ENCODE results near the gene PLXNB3. TPM values are rescaled to one million over a fixed set of nuclear protein-coding genes. Genes with fewer than 3 reads are reported as not detected.

The PLXNB3 gene
- total RNA-seq, 1 donor from 2014 or later = 2.9 TPM

- no peak for TF ChIP-seq CTCF (IDR thresholded peaks at IDR 0.05; ENCODE audit: borderline replicate concordance)
- H3K27ac ChIP-seq (replicated peaks) = no peak overlapping the region
- H3K4me1 ChIP-seq = peaks cover 28% of the 10 kb centered on the region
Measured at GRCh38 chrX:153731117-153731844, 32.8 kb upstream of the PLXNB3 start.

GRCh38 chrX:153731845-153732215 is 32.2 kb upstream of the PLXNB3 start:
- no peak overlapping the region for H3K27ac ChIP-seq (replicated peaks)
- DNase-seq = no peak
- no peaks in the 10 kb centered on the region for H3K27me3 ChIP-seq (ENCODE audit: low read depth)
- no peaks in the 10 kb centered on the region for H3K9me3 ChIP-seq (replicated peaks)
- peaks cover 22% of the 10 kb centered on the region for H3K4me1 ChIP-seq
- H3K4me3 ChIP-seq = no peak overlapping the region
- no peak for TF ChIP-seq CTCF (IDR thresholded peaks at IDR 0.05; ENCODE audit: borderline replicate concordance)
- H3K36me3 ChIP-seq = peaks cover 23% of the 10 kb centered on the region
- intact Hi-C loops (cut with micrococcal nuclease) = no loop called here

More at GRCh38 chrX:153731117-153731844, 32.8 kb upstream of the PLXNB3 start:
- intact Hi-C loops (cut with micrococcal nuclease) = no loop called here
- no peaks in the 10 kb centered on the region for H3K9me3 ChIP-seq (replicated peaks)
- no peaks in the 10 kb centered on the region for H3K27me3 ChIP-seq (ENCODE audit: low read depth)
- no peak for DNase-seq
- peaks cover 18% of the 10 kb centered on the region for H3K36me3 ChIP-seq
- H3K4me3 ChIP-seq = no peak overlapping the region

- no peaks in the 10 kb centered on the region for H3K9me3 ChIP-seq (replicated peaks)
- peaks cover 28% of the 10 kb centered on the region for H3K36me3 ChIP-seq
- H3K4me3 ChIP-seq = no peak overlapping the region
- DNase-seq = no peak
- no peak overlapping the region for H3K27ac ChIP-seq (replicated peaks)
- TF ChIP-seq CTCF (IDR thresholded peaks at IDR 0.05; ENCODE audit: borderline replicate concordance) = no peak
- no peaks in the 10 kb centered on the region for H3K27me3 ChIP-seq (ENCODE audit: low read depth)
- H3K4me1 ChIP-seq = peaks cover 17% of the 10 kb centered on the region
- intact Hi-C loops (cut with micrococcal nuclease) = no loop called here
Measured at GRCh38 chrX:153732401-153732800, 31.6 kb upstream of the PLXNB3 start.

GRCh38 chrX:153733651-153734240 is 30.3 kb upstream of the PLXNB3 start:
- Histone ChIP-seq H3K27ac (replicated peaks) (no peak overlapping the region), H3K36me3 (peaks cover 28% of the 10 kb centered on the region)

GRCh38 chrX:153734871-153735270 is 29.2 kb upstream of the PLXNB3 start:
- H3K9me3 ChIP-seq (replicated peaks) = no peaks in the 10 kb centered on the region
- TF ChIP-seq CTCF (IDR thresholded peaks at IDR 0.05; ENCODE audit: borderline replicate concordance) = no peak
- intact Hi-C loops (cut with micrococcal nuclease) = no loop called here
- peaks cover 23% of the 10 kb centered on the region for H3K36me3 ChIP-seq
- no peak for DNase-seq
- H3K4me1 ChIP-seq = no peaks in the 10 kb centered on the region
- no peak overlapping the region for H3K4me3 ChIP-seq
- H3K27me3 ChIP-seq (ENCODE audit: low read depth) = no peaks in the 10 kb centered on the region
- H3K27ac ChIP-seq (replicated peaks) = no peak overlapping the region

More at GRCh38 chrX:153733651-153734240, 30.3 kb upstream of the PLXNB3 start:
- Histone ChIP-seq H3K27me3 (ENCODE audit: low read depth) (no peaks in the 10 kb centered on the region), H3K4me3 (no peak overlapping the region), H3K4me1 (peaks cover 3% of the 10 kb centered on the region), H3K9me3 (replicated peaks) (no peaks in the 10 kb centered on the region)
- intact Hi-C loops (cut with micrococcal nuclease) = no loop called here
- DNase-seq = no peak
- no peak for TF ChIP-seq CTCF (IDR thresholded peaks at IDR 0.05; ENCODE audit: borderline replicate concordance)

All from left ventricle myocardium inferior (tissue), 1 donor.